Endothelial cell of umbilical vein (primary cell): ENCODE data around the gene TRIM62. TPM values are rescaled to one million over a fixed set of nuclear protein-coding genes. Genes with fewer than 3 reads are reported as not detected.

Experiments used
- BruUV-seq: library from RNA; stranded (reverse); fragments of 400-500 nt; replicated peaks from 2 replicates; lab custom pipeline; 2021; lab: Mats Ljungman, UMichigan
- CTCF ChIA-PET: fragments of 300-600, 350-600 bp; sonication (Branson Sonifier 250); formaldehyde crosslinking; loops from one replicate; lab custom pipeline; 2021; ENCODE audit warnings: antibody characterized with exemption, inconsistent platforms; lab: Charles Lee
- POLR2A ChIA-PET: fragments of 300-600, 350-600 bp; sonication (Branson Sonifier 250); formaldehyde crosslinking; loops from one replicate; lab custom pipeline; 2021; ENCODE audit warnings: antibody characterized with exemption, inconsistent platforms; lab: Charles Lee
- DNase-seq: peaks from one replicate; pipeline ENCODE4 v3.0.0-alpha.2; 2011; ENCODE audit warnings: low read depth, low spot score
- FAIRE-seq: peaks from 2 replicates; lab custom pipeline; 2011; peaks lifted over from hg19 to GRCh38; lab: Jason Lieb, UNC
- H2AFZ ChIP-seq: 2 replicates; pipeline ENCODE4 v1.6.0; 2012; ENCODE audit warnings: low read depth, low read length, control low read depth, inconsistent platforms
- H3K27ac ChIP-seq: 2 replicates; pipeline ENCODE4 v1.5.1; 2011; ENCODE audit warnings: low read depth, mild to moderate bottlenecking, control low read depth, low read length, moderate library complexity; ENCODE audit not compliant: insufficient read depth
- H3K27me3 ChIP-seq, 2 experiments: 2 replicates each; pipeline versions ENCODE4 v1.6.0 to v1.6.1; 2011; ENCODE audit warnings: low read length in 2 of 2, mixed read lengths in 1 of 2; ENCODE audit not compliant: control insufficient read depth in 2 of 2, insufficient read depth in 2 of 2
- H3K36me3 ChIP-seq, 2 experiments: 2 replicates in 1 of 2; 3 replicates in 1 of 2; pipeline ENCODE4 v1.5.1; 2011; ENCODE audit warnings: low read length in 2 of 2, mild to moderate bottlenecking in 1 of 2, moderate library complexity in 1 of 2; ENCODE audit not compliant: control insufficient read depth in 2 of 2, insufficient read depth in 2 of 2; ENCODE audit errors: extremely low read depth in 1 of 2
- H3K4me1 ChIP-seq: 3 replicates; pipeline ENCODE4 v1.5.1; 2011; ENCODE audit warnings: mild to moderate bottlenecking, low read length; ENCODE audit not compliant: control insufficient read depth, insufficient read depth; ENCODE audit errors: extremely low read depth
- H3K4me2 ChIP-seq: 2 replicates; pipeline ENCODE4 v1.6.1; 2011; ENCODE audit warnings: low read length, control low read depth, mixed read lengths; ENCODE audit not compliant: insufficient read depth
- H3K4me3 ChIP-seq, 3 experiments: fragments of 200-600 bp in 1 of 3; sonication (generic), shearing (Covaris generic) in 1 of 3; replicated peaks in 1 of 3; 2 replicates each; pipeline ENCODE4 v1.5.1; 2011 to 2016; ENCODE audit warnings: control low read depth in 3 of 3, low read length in 3 of 3, mild to moderate bottlenecking in 2 of 3, inconsistent platforms in 1 of 3, low read depth in 1 of 3, moderate library complexity in 1 of 3; ENCODE audit not compliant: insufficient read depth in 1 of 3
- H3K79me2 ChIP-seq: 2 replicates; pipeline ENCODE4 v1.6.0; 2012; ENCODE audit warnings: low read length, inconsistent platforms; ENCODE audit not compliant: control insufficient read depth, insufficient read depth
- H3K9ac ChIP-seq: replicated peaks from 2 replicates; pipeline ENCODE3; 2011; ENCODE audit warnings: low read length, control low read depth; ENCODE audit not compliant: insufficient read depth; ENCODE audit errors: extremely low read depth
- H3K9me1 ChIP-seq: replicated peaks from 3 replicates; pipeline ENCODE4 v1.6.0; 2011; ENCODE audit warnings: mild to moderate bottlenecking, low read length; ENCODE audit not compliant: control insufficient read depth, insufficient read depth; ENCODE audit errors: extremely low read depth
- H3K9me3 ChIP-seq: replicated peaks from 2 replicates; pipeline ENCODE4 v1.5.1; 2012; ENCODE audit warnings: low read length, inconsistent platforms; ENCODE audit not compliant: control insufficient read depth, insufficient read depth
- H4K20me1 ChIP-seq: replicated peaks from 2 replicates; pipeline ENCODE3; 2011; ENCODE audit warnings: mild to moderate bottlenecking, low read length; ENCODE audit not compliant: control insufficient read depth, insufficient read depth; ENCODE audit errors: extremely low read depth
- CTCF ChIP-seq, 2 donors: IDR thresholded peaks; 1 replicate in 1 of 2; 2 replicates in 1 of 2; pipeline ENCODE4 v1.5.1; 2011; ENCODE audit warnings: low read length in 2 of 2, mild to moderate bottlenecking in 2 of 2, moderate library complexity in 2 of 2, control low read depth in 1 of 2, inconsistent platforms in 1 of 2, low read depth in 1 of 2; ENCODE audit not compliant: insufficient read depth in 1 of 2; ENCODE audit errors: extremely low read depth in 1 of 2
- EZH2 ChIP-seq: IDR thresholded peaks from 2 replicates; pipeline ENCODE4 v1.6.1; 2012; ENCODE audit warnings: borderline replicate concordance, low read depth, mild to moderate bottlenecking, moderate library complexity, low read length, inconsistent platforms; ENCODE audit not compliant: severe bottlenecking
- FOS ChIP-seq: IDR thresholded peaks from 2 replicates; pipeline ENCODE4 v1.6.1; 2011; ENCODE audit warnings: mild to moderate bottlenecking, low read length, moderate library complexity, borderline replicate concordance; ENCODE audit not compliant: insufficient read depth
- GATA2 ChIP-seq: IDR thresholded peaks from 2 replicates; pipeline ENCODE4 v1.7.0; 2011; ENCODE audit warnings: low read depth, mild to moderate bottlenecking, moderate library complexity, mixed read lengths, low read length; ENCODE audit not compliant: insufficient read length, insufficient read depth
- JUN ChIP-seq: IDR thresholded peaks from 2 replicates; pipeline ENCODE4 v1.6.1; 2011; ENCODE audit warnings: borderline replicate concordance, low read depth; ENCODE audit not compliant: insufficient read length, insufficient read depth
- MAX ChIP-seq: IDR thresholded peaks from 2 replicates; pipeline ENCODE4 v1.6.1; 2011; ENCODE audit not compliant: insufficient read depth, insufficient read length
- MYC ChIP-seq: IDR thresholded peaks from one replicate; pipeline ENCODE4 v1.6.1; 2011; ENCODE audit warnings: mild to moderate bottlenecking, low read depth, low read length
- dilution Hi-C: fragments of 300-500 bp; cut with MboI; formaldehyde crosslinking; loops from one replicate; pipeline ENCODE4 v1.15.0; 2019; ENCODE audit warnings: low sequenced_read_pairs; ENCODE audit not compliant: extremely low pct_ligation_motif_present
- intact Hi-C: fragments of 100-400 bp; cut with micrococcal nuclease; formaldehyde crosslinking; loops from one replicate; pipeline ENCODE4 v1.10.0; 2022
- polyA plus RNA-seq, 4 experiments: library from polyadenylated mRNA; depleted of rRNA in 3 of 4; stranded (reverse) in 3 of 4; unstranded in 1 of 4; fragments of >200 nt; gene quantifications; 2 replicates each; pipeline versions ENCODE4 v1.2.1 to v1.2.3, GENCODE V29; 2011 to 2012; ENCODE audit warnings: missing spikeins in 1 of 4
- total RNA-seq: library from RNA; stranded (reverse); gene quantifications from 2 replicates; pipeline ENCODE4 v1.2.3, GENCODE V29; 2021

Gene TRIM62
- total and polyA plus RNA-seq, 2 donors (not counting 3 experiments of a cell fraction or from before 2014, with no cell fraction given), result 8.3 to 9.3 TPM

GRCh38 chr1:33222381-33222780 is 40.5 kb upstream of the TRIM62 start:
- no TSS peak for BruUV-seq
- H3K4me3 ChIP-seq, result no peak overlapping the region
- no peak overlapping the region for H3K4me2 ChIP-seq
- intact Hi-C loops, result no loop called here
- TF ChIP-seq MAX (no peak), JUN (no peak), GATA2 (no peak), MYC (no peak), EZH2 (no peak)
- no peaks in the 10 kb centered on the region for H3K79me2 ChIP-seq
- H3K4me1 ChIP-seq, result peaks cover 5% of the 10 kb centered on the region
- DNase-seq, result no peak
- no peaks in the 10 kb centered on the region for H3K36me3 ChIP-seq
- ChIA-PET POLR2A (no interaction called here), CTCF (interaction anchor here (1.2 to 1.4 kb wide), 2 partner anchors 74 to 84 kb away, joined by 3 read pairs; no protein-coding TSS in a partner anchor)
- H3K9me3 ChIP-seq, result no peaks in the 10 kb centered on the region
- no peak overlapping the region for H3K9ac ChIP-seq
- peaks cover 6 to 16% of the 10 kb centered on the region in 2 experiments for H3K27me3 ChIP-seq
- H2AFZ ChIP-seq, result no peak overlapping the region
- no peak for FAIRE-seq
- no peaks in the 10 kb centered on the region for H4K20me1 ChIP-seq
- dilution Hi-C loops, result no loop called here
- no peaks in the 10 kb centered on the region for H3K9me1 ChIP-seq
- no peak overlapping the region for H3K27ac ChIP-seq

- peaks cover 5% of the 10 kb centered on the region for H3K4me1 ChIP-seq
- BruUV-seq, result no TSS peak
- H3K36me3 ChIP-seq, result no peaks in the 10 kb centered on the region
- intact Hi-C loops (no loop called here), dilution Hi-C loops (no loop called here)
- H3K4me2 ChIP-seq, result no peak overlapping the region
- no peak overlapping the region for H3K4me3 ChIP-seq
- ChIA-PET POLR2A (no interaction called here), CTCF (interaction anchor here (1.2 to 1.4 kb wide), 2 partner anchors 75 to 83 kb away, joined by 3 read pairs; no protein-coding TSS in a partner anchor)
- no peak for TF ChIP-seq EZH2
- no peak for TF ChIP-seq JUN
- TF ChIP-seq CTCF (IDR thresholded peaks at IDR 0.05; ENCODE audit: extremely low read depth in 1 of 2, insufficient read depth in 1 of 2, low read depth in 1 of 2, low read length in 2 of 2), result no peak
- TF ChIP-seq FOS, result no peak
- no peak overlapping the region for H3K9ac ChIP-seq
- H2AFZ ChIP-seq, result no peak overlapping the region
- peaks cover 6 to 16% of the 10 kb centered on the region in 2 experiments for H3K27me3 ChIP-seq
- no peaks in the 10 kb centered on the region for H4K20me1 ChIP-seq
- DNase-seq (no peak), FAIRE-seq (no peak)
- no peaks in the 10 kb centered on the region for H3K79me2 ChIP-seq
- no peaks in the 10 kb centered on the region for H3K9me1 ChIP-seq
- no peak overlapping the region for H3K27ac ChIP-seq
- H3K9me3 ChIP-seq, result no peaks in the 10 kb centered on the region
These were observed 39.5 kb upstream of the TRIM62 start for GRCh38 chr1:33221385-33221758.
